ELF-1 (cell line): Measurements from ENCODE around the gene PTPA.
A peak's percentile ranks its signal among the peaks of the same experiment; 100 is the strongest.
"Not testable (repeated sequence)": the region's sequence is repeated elsewhere in the genome, so short reads cannot be mapped to it uniquely, and the experiment has no call there.

ENCODE experiments used
- DNase-seq: peaks from one replicate; pipeline ENCODE4 v3.0.0-alpha.2; 2016; ENCODE audit warnings: low read depth, low spot score

The PTPA gene

DNA sequence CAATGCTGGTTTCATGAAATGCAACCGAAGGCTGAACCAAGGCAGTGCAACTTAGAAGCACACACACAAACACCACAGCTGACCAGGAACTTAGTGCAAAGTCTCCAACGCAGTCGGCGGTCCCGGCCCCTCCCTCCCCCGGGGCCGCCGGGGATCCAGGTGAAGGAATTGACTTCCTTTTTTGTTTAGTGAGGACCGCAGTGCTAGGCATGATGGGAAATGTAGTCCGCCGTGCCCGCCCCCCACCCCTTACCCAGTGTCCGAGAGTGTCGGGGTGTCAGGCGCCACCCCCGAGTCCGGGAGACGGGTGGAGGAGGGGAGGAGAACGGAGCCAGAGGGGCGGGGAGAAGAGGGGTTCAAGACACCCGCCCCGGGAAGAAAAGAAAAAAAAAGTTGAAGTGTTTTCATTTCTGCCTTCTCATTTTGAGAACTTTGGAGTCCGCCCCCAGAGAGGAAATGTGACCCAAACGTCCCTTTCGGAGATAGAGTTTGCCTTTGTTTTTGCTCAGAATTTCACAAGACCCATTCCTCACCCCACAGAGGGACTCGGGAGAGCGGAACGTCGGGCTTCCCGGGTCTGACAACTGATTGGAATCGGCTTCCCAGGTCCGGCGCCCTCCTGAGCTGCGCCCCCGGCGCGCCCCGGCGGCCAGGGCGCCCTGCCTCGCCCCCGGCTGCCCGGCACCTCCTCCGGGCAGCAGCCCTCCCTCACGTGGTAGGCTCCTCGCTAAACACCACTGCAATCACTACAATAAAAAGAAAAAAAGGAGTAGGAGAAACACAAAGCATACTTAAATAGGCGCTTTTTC lies 64.8 kb downstream of the PTPA start:
- peak; percentile 94 for DNase-seq

- DNase-seq, result peak; percentile 64
These were observed 65.7 kb downstream of the PTPA start for GRCh38 chr9:129176701-129177442.

GRCh38 chr9:129177443-129177790 lies 66.2 kb downstream of the PTPA start:
- no peak for DNase-seq

DNA sequence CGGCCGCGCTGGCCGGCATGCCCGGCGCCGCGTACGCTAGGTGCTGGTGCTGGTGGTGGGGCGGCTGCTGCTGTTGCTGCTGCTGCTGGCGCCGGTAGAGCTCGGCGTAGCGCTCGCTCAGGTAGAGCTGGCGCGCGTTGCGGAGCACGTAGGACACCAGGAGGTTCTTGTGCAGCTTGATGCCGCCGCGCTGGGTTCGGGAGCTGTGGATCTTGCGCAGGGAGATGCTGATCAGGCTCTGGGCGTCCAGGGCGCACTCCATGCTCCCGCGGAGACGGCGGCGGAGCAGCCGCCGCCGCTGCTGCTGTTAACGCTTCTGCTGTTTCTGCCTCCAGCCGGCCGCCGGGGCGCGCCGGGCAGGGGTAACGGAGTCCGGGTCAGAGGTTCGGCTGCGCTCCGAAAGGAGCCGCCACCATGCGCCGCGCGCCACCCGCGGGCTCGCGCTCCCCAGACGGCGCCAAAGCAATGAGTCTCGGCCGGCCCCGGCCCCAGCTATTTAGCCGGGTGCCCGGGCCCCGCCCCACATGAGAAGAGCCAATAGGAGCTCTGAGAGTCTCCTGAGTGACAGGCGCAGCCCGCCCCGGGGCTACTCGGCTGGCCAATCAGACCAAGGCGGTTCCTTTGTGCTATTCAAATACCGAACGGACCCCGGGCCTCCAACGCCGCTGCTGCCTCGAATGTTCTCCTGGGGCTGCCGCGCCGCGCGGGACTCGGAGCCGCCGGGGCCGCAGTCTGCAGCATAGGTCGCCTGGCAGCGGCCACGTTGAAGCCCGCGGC lies 66.8 kb downstream of the PTPA start, which contains the start of gene IER5L:
Gene IER5L, minus strand, starts transcription at position 471 of the 777 bp plus-strand sequence. Its CDS starts 209 bp downstream, at position 262.
- peak; percentile 98 for DNase-seq

- peak; percentile 91 for DNase-seq
These were observed 67.6 kb downstream of the PTPA start for GRCh38 chr9:129178568-129179382.

GRCh38 chr9:129181246-129181645 lies 70.0 kb downstream of the PTPA start:
- DNase-seq, result no peak

DNA sequence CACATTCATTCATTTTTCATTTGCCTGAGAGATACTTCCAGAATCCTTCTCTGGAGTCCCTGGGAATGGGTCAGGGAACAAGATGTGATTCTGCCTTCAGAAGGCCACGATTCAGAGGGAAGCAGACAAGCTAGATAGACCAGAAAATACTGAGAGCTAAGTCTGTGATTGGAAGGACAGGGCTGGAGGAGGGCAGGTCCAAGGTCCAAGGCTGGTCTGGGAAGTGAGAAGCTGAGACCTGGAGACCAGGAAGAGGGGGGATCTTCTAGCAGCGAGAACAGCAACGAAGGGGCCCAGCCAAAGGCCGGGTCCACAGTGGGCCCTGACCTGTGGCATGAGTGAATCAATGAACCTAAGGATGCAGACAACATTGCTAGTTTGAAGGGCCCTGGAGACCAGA lies 70.9 kb downstream of the PTPA start:
- DNase-seq, result no peak

DNA sequence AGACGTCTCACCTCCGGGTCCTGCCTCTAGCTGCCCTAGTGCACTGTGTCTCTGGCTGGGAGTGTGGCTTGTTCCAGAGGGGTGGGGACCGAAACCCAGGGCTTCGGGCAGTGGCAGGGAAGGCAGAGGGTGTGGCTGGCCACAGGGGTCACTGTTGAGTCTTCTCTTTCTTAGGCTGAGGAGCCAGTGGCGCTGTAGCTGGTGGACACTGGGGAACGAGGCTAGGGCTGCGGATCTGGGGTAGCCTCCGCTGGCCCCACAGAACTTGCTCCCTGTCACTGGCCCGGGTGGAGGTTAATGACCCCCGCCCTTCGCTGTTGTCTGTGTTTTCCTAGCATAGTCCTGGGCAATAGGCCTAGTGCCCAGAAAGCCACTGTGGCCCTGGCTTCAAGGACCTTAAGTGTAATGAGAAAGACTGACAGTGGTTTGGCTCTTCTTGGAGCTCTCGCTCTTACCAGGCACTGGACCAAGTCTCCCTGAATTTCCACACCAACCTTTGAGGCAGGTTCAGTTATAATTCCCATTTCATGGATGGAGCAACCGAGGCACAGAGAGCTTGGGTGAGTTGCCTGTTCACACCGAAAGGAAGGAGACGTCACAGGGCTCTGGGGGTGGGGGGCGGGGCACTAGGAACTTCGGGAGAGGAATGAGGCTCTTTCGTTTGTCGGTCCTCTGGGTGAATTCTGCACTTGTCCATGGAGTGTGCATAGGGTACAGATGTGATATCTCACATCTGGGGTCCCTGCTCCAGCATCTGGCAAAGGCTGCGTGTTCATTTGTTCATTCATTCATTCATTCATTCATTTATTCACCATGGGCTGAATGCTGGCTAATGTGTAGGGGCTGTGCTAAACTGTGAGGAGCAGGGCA lies 71.6 kb downstream of the PTPA start:
- peak; percentile 90 for DNase-seq

- DNase-seq, result no peak
These were observed 72.4 kb downstream of the PTPA start for GRCh38 chr9:129183495-129184218.

GRCh38 chr9:129184219-129184524 lies 73.0 kb downstream of the PTPA start:
- DNase-seq, result no peak

- DNase-seq, result no peak
These were observed 73.4 kb downstream of the PTPA start for GRCh38 chr9:129184596-129185122.

DNA sequence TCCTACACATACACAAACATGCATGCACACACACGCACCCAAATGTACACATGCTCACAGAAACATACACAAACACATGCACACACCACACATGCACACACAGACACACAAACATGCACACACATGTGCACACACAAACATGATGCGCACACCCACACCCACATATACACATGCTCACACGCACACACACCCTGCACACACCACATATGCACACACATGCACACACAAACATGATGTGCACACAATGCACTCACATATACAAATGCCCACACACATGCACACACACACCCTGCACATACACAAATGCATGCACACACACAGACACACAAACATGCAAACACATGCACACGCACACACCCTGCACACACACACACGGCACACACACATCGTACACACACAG lies 74.2 kb downstream of the PTPA start:
- no peak for DNase-seq

- no peak for DNase-seq
These were observed 74.8 kb downstream of the PTPA start for GRCh38 chr9:129185991-129186390.

- no peak for DNase-seq
These were observed 75.8 kb downstream of the PTPA start for GRCh38 chr9:129187042-129187441.

GRCh38 chr9:129189971-129190370 lies 78.8 kb downstream of the PTPA start:
- not testable (repeated sequence) for DNase-seq

GRCh38 chr9:129191234-129191633 lies 80.0 kb downstream of the PTPA start:
- no peak for DNase-seq

DNA sequence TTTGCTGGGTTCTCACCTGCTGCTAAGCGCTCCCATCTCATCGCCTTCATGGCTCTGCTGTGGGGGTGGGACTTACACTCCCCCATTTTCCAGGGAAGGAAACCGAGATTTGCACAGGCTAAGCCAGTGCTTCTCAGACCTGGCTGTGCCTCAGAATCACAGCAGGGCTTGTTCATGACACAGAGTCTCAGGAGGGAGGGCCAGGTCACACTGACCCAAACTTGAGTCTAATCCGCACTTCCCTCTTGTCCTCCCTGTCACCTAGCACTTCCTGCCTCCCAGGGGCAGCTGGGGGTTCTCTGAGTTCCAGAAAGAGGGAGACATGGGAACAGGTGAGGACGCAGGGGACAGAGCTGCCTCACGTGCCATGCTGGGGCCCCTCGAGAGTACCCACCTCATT lies 82.4 kb downstream of the PTPA start:
- DNase-seq, result no peak

- DNase-seq, result no peak
These were observed 83.0 kb downstream of the PTPA start for GRCh38 chr9:129194221-129194620.

DNA sequence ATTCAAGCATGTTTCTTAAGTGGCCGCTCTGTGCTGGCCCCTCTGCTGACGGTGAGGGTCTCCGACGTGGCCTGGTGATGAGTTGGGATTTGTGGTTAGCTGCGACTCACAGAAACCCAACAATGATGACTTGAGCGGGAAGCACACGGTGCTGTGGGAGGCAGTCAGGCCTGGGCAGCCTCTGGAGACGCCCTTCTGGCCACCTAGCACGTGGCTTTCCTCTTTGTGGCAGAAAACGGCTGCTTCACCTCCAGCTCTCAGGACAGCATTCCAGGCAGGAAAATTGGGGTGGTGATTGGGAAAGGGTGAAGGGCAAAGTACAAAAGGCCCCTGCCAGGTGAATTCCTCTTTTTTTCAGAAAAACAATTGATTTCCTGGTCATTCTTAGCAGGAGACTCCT lies 84.4 kb downstream of the PTPA start:
- DNase-seq, result no peak

DNA sequence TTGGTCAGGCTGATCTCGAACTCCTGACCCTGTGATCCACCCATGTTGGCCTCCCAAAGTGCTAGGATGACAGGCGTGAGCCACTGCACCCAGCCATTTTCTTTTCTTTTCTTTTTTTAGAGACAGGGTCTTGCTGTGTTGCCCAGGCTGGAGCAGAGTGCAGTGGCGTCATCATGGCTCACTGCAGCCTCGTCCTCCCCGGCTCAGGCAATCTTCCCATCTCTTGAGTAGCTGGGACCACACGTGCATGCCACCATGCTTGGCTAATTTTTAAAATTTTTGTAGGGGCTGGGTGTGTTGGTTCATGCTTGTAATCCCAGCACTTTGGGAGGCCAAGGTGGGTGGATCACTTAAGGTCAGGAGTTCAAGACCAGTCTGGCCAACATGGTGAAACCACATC lies 85.8 kb downstream of the PTPA start:
- DNase-seq, result not testable (repeated sequence)
